NB4 (cell line): ENCODE measurements around the gene SDK2.

Experiments used
- DNase-seq: peaks from one replicate; pipeline ENCODE4 v3.0.0; 2010; ENCODE audit warnings: low read depth
- H3K4me3 ChIP-seq: one replicate; pipeline ENCODE4 v1.5.1; 2011; ENCODE audit warnings: mild to moderate bottlenecking, low read depth, low read length, moderate library complexity
- MYC ChIP-seq: IDR thresholded peaks from 2 replicates; pipeline ENCODE4 v1.6.1; 2011; ENCODE audit warnings: low read depth, low read length
- POLR2A ChIP-seq: IDR thresholded peaks from 2 replicates; pipeline ENCODE4 v1.6.1; 2011; ENCODE audit warnings: mild to moderate bottlenecking; ENCODE audit not compliant: insufficient read length; ENCODE audit errors: extremely low read depth
- TF ChIP-seq, protein P1 (sequence below): IDR thresholded peaks from 2 replicates; pipeline ENCODE4 v1.6.1; 2011; ENCODE audit warnings: low read depth, low read length
- TF ChIP-seq, protein P2 (sequence below): IDR thresholded peaks from one replicate; pipeline ENCODE4 v1.5.1; 2012; ENCODE audit warnings: low read depth, low read length

SDK2 gene

DNA sequence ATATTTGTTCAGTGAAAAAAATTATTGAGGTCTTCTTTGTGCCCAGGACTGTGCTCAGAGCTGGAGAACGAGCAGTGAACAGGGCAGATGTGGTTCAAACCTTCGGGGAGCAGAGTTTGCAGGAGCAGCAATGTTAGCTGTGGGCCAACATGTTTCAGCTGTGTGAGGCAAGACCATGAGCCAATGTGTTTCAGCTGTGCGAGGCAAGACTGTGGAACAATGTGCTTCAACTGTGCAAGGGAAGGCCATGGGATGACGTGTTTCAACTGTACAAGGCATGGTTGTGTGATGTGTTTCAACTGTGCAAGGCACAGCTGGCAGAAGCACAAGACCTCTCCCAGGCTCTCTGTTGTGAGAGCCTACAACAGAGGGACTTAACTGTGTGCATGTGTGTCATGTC lies 35.2 kb upstream of the SDK2 start:
- TF ChIP-seq POLR2A: no peak
- TF ChIP-seq, protein P1, sequence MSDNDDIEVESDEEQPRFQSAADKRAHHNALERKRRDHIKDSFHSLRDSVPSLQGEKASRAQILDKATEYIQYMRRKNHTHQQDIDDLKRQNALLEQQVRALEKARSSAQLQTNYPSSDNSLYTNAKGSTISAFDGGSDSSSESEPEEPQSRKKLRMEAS: no peak
- TF ChIP-seq, protein P2, sequence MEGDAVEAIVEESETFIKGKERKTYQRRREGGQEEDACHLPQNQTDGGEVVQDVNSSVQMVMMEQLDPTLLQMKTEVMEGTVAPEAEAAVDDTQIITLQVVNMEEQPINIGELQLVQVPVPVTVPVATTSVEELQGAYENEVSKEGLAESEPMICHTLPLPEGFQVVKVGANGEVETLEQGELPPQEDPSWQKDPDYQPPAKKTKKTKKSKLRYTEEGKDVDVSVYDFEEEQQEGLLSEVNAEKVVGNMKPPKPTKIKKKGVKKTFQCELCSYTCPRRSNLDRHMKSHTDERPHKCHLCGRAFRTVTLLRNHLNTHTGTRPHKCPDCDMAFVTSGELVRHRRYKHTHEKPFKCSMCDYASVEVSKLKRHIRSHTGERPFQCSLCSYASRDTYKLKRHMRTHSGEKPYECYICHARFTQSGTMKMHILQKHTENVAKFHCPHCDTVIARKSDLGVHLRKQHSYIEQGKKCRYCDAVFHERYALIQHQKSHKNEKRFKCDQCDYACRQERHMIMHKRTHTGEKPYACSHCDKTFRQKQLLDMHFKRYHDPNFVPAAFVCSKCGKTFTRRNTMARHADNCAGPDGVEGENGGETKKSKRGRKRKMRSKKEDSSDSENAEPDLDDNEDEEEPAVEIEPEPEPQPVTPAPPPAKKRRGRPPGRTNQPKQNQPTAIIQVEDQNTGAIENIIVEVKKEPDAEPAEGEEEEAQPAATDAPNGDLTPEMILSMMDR: no peak
- DNase-seq: no peak
- no peak overlapping the region for H3K4me3 ChIP-seq

DNA sequence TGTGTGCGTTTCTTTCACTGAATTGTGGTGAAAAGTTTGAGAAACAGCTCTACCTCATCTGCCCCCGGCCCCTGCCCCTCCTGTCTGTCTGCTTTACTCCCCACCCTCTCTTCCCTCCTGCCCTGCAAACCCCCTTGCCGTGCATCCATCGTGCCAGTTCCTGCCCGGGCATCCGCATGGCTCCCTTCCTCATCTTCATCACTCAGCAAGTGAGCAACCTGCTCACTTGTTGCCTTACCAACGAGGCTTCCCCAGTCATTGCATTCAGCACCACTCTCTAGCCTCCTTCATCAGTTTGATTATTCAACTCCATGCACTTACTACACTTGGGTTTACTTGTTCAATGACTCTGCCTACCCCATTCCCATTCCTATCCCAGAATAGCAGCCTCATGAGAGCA lies 34.8 kb upstream of the SDK2 start:
- no peak for DNase-seq
- TF ChIP-seq, protein P2: no peak
- TF ChIP-seq MYC (no peak), POLR2A (no peak)
- TF ChIP-seq, protein P1: no peak
- H3K4me3 ChIP-seq: no peak overlapping the region

DNA sequence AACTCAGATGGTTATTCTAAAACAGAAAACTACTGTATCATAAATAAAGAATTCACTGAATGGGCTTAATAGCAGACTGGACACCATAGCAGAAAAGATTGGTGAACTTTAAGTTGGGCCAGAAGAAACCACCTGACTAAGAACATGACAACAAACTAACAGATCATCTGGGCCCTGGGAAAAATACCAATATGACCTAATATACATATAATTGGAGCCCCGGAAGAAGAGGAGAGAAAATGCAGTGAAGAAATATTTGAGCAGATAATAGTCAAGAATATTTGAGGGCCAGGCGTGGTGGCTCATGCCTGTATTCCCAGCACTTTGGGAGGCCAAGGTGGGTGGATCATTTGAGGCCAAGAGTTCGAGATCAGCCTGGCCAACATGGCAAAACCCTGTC lies 25.5 kb upstream of the SDK2 start:
- TF ChIP-seq, protein P2: no peak
- TF ChIP-seq, protein P1: no peak
- TF ChIP-seq MYC (no peak), POLR2A (no peak)
- no peak for DNase-seq
- no peak overlapping the region for H3K4me3 ChIP-seq

DNA sequence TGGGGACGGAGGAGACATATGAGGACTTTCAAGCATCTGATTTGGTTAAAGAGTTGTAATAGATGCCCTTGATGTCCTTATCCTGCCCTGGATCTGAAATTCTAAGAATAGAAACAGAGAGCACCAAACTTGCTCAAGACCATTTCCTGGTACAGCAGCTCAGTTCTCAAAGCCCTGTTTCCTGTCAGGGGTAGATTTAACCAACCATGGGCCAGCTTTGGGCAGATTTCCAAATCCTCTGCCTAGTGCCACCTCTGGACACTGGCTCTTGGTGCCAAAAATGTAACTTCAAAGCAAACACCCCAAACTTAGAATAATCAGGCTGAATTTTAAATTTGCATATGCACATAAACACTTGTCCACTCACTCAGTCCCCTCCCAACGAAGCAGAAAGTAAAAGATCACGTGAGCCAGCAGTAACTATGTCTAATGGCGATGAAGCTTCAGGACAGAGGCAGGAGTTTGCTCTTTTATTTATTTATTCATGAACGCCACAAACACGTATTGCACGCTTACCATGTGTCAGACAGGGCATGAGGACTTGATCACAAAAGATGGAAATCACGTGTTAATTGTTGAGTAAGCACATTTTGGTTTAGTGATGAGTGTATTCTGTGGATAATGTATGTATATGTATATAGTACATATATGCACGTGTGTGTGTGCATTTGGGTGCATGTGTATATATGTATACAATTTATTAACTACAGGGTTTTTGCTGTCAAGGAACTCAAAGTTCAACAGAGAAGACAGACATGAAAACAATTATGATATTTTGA lies 23.1 kb upstream of the SDK2 start:
- H3K4me3 ChIP-seq: no peak overlapping the region
- peak; percentile 58 for DNase-seq
- TF ChIP-seq, protein P1: 0 out of 2 replicates have a peak, but pooled peaks have one; percentile 21
- TF ChIP-seq, protein P2: no peak
- TF ChIP-seq POLR2A: no peak

DNA sequence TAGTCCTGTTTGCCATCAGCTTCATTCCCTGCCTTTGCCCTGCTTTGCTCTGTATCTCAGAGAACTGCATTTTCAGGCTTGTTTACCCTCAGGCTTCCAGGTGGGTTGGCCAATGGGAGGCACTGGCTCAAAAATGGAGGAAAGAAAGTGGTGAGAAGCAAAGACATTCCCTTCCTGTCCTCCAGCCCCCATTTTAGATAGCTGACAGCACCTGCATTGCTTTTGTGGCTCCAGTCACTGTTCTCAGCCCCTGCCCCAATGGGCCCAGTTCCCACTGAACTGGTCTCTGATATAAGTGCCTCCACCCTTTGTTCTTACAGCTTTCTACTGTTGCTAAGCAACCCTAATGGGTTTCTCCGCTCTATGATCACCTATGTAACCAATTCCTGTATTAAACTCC lies 19.4 kb upstream of the SDK2 start:
- DNase-seq: no peak
- H3K4me3 ChIP-seq: no peak overlapping the region
- TF ChIP-seq, protein P2: no peak
- TF ChIP-seq, protein P1: no peak
- TF ChIP-seq POLR2A (no peak), MYC (no peak)

DNA sequence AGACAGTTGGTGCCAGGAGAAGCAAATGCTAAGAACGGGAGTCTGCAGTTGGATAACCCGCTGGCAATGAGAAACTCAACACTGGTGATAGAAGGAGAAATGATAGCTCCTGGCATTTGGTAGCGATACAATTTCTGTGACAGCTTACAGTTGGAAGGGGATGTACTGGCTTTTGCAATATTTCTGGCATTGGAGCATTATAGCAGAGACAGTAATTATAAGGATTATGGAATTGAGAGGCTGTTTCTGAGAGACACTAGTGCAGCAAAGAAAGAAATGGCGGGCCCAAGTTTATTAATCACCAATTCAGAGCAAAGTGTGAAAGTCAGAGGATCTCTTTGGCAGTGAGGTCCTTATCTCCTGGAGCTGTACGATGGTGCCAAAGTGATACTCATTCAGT lies 16.1 kb upstream of the SDK2 start:
- no peak for DNase-seq
- no peak overlapping the region for H3K4me3 ChIP-seq
- TF ChIP-seq, protein P2: no peak
- TF ChIP-seq, protein P1: no peak
- no peak for TF ChIP-seq POLR2A
- TF ChIP-seq MYC: no peak
